Fibroblast of skin of right biceps (primary cell): Measurements from ENCODE around the gene MEP1B.
"Not testable (repeated sequence)": the region's sequence is repeated elsewhere in the genome, so short reads cannot be mapped to it uniquely, and the experiment has no call there.

Experiments
- DNase-seq: peaks from one replicate; pipeline ENCODE4 v3.0.0-alpha.2; 2013

Gene MEP1B

GRCh38 chr18:32189790-32190189 is at the start of gene MEP1B:
Gene MEP1B, plus strand, starts transcription at chr18:32190039. Its CDS starts 32 bp downstream, at chr18:32190071.
- no peak for DNase-seq

GRCh38 chr18:32148185-32148870 is 41.5 kb upstream of the MEP1B start:
- DNase-seq = no peak

- no peak for DNase-seq
Observed at GRCh38 chr18:32152705-32153448, 37.0 kb upstream of the MEP1B start.

GRCh38 chr18:32156855-32157254 is 33.0 kb upstream of the MEP1B start:
- DNase-seq = no peak

- no peak for DNase-seq
Observed at GRCh38 chr18:32157580-32157979, 32.3 kb upstream of the MEP1B start.

GRCh38 chr18:32158108-32158624 is 31.7 kb upstream of the MEP1B start:
- peak; percentile 85 for DNase-seq

- DNase-seq = not testable (repeated sequence)
Observed at GRCh38 chr18:32158631-32159030, 31.2 kb upstream of the MEP1B start.

- DNase-seq = no peak
Observed at GRCh38 chr18:32160547-32160946, 29.3 kb upstream of the MEP1B start.

- DNase-seq = no peak
Observed at GRCh38 chr18:32167980-32168730, 21.7 kb upstream of the MEP1B start.

- no peak for DNase-seq
Observed at GRCh38 chr18:32173654-32174053, 16.2 kb upstream of the MEP1B start.

GRCh38 chr18:32174719-32175118 is 15.1 kb upstream of the MEP1B start:
- DNase-seq = no peak

- no peak for DNase-seq
Observed at GRCh38 chr18:32175265-32175664, 14.6 kb upstream of the MEP1B start.

GRCh38 chr18:32176745-32177144 is 13.1 kb upstream of the MEP1B start:
- not testable (repeated sequence) for DNase-seq

GRCh38 chr18:32177530-32177929 is 12.3 kb upstream of the MEP1B start:
- DNase-seq = no peak

- no peak for DNase-seq
Observed at GRCh38 chr18:32183503-32183902, 6.3 kb upstream of the MEP1B start.

GRCh38 chr18:32190209-32190608 is 370 bp downstream of the MEP1B start:
- DNase-seq = no peak

- DNase-seq = no peak
Observed at GRCh38 chr18:32195881-32196815, 6.3 kb downstream of the MEP1B start.

- no peak for DNase-seq
Observed at GRCh38 chr18:32200766-32201165, 10.9 kb downstream of the MEP1B start.

GRCh38 chr18:32201948-32202672 is 12.3 kb downstream of the MEP1B start:
- no peak for DNase-seq

GRCh38 chr18:32208023-32208422 is 18.2 kb downstream of the MEP1B start:
- DNase-seq = no peak

GRCh38 chr18:32208577-32208976 is 18.7 kb downstream of the MEP1B start:
- DNase-seq = no peak
